HG03571 (cell line): ENCODE measurements around the gene IFT57.
"Not testable (repeated sequence)": the region's sequence is repeated elsewhere in the genome, so short reads cannot be mapped to it uniquely, and the experiment has no call there.

ENCODE experiments used
- ATAC-seq: cut with Tn5 transposase; IDR thresholded peaks from one replicate; pipeline ENCODE4 v1.9.1; 2021; ENCODE audit not compliant: unreplicated experiment

The IFT57 gene

GRCh38 chr3:108164391-108164790, 57.8 kb downstream of the IFT57 start:
- no peak for ATAC-seq

GRCh38 chr3:108159865-108160264, 62.4 kb downstream of the IFT57 start:
- ATAC-seq, result no peak

GRCh38 chr3:108159105-108159504, 63.1 kb downstream of the IFT57 start:
- ATAC-seq, result no peak

- no peak for ATAC-seq
These were observed 64.0 kb downstream of the IFT57 start for GRCh38 chr3:108158251-108158650.

GRCh38 chr3:108157273-108157672, 65.0 kb downstream of the IFT57 start:
- ATAC-seq, result no peak

- ATAC-seq, result no peak
These were observed 65.8 kb downstream of the IFT57 start for GRCh38 chr3:108156312-108156853.

- ATAC-seq, result not testable (repeated sequence)
These were observed 66.6 kb downstream of the IFT57 start for GRCh38 chr3:108155642-108156041.

- no peak for ATAC-seq
These were observed 68.7 kb downstream of the IFT57 start for GRCh38 chr3:108153451-108153981.

- ATAC-seq, result no peak
These were observed 70.0 kb downstream of the IFT57 start for GRCh38 chr3:108152274-108152673.

GRCh38 chr3:108150200-108150599, 72.0 kb downstream of the IFT57 start:
- ATAC-seq, result no peak

GRCh38 chr3:108146139-108146538, 76.1 kb downstream of the IFT57 start:
- ATAC-seq, result no peak

GRCh38 chr3:108145578-108145977, 76.6 kb downstream of the IFT57 start:
- ATAC-seq, result no peak

GRCh38 chr3:108137460-108137814, 84.8 kb downstream of the IFT57 start:
- no peak for ATAC-seq

GRCh38 chr3:108136561-108137459, 85.4 kb downstream of the IFT57 start:
- no peak for ATAC-seq

GRCh38 chr3:108134555-108134880, 87.7 kb downstream of the IFT57 start:
- ATAC-seq, result no peak

- no peak for ATAC-seq
These were observed 88.2 kb downstream of the IFT57 start for GRCh38 chr3:108133858-108134554.

GRCh38 chr3:108133048-108133369, 89.2 kb downstream of the IFT57 start:
- ATAC-seq, result no peak

GRCh38 chr3:108131475-108132134, 90.6 kb downstream of the IFT57 start:
- no peak for ATAC-seq

- ATAC-seq, result no peak
These were observed 91.3 kb downstream of the IFT57 start for GRCh38 chr3:108130701-108131474.

- no peak for ATAC-seq
These were observed 92.0 kb downstream of the IFT57 start for GRCh38 chr3:108130236-108130635.
